GM12872 (cell line): ENCODE measurements around the gene PTGDR2.

Experiments used
- CTCF ChIP-seq: IDR thresholded peaks from 3 replicates; pipeline ENCODE4 v1.5.1; 2011; ENCODE audit warnings: low read depth, mild to moderate bottlenecking, low read length, moderate library complexity; ENCODE audit not compliant: insufficient read depth

Gene PTGDR2

DNA sequence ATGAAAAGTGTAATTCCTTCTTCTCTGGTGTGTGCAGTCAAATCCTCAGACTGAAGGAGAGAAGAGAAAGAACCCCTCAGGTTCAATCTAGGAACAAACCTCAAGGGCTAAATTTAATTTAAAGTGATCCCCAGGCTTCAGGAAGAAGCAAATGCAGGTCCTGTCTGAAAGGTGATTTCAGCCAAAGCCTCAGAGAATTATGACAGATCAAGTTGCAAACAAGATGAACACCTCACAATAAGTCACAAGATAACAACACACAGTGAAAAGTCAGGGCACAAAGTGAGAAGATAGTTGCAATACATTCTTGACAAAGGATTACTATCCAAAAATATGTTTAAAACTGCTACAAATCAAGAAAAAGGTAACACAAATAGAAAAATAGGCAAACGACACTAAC lies 23.4 kb upstream of the PTGDR2 start:
- TF ChIP-seq CTCF, result no peak

GRCh38 chr11:60878245-60879101 lies 22.7 kb upstream of the PTGDR2 start:
- TF ChIP-seq CTCF, result no peak

DNA sequence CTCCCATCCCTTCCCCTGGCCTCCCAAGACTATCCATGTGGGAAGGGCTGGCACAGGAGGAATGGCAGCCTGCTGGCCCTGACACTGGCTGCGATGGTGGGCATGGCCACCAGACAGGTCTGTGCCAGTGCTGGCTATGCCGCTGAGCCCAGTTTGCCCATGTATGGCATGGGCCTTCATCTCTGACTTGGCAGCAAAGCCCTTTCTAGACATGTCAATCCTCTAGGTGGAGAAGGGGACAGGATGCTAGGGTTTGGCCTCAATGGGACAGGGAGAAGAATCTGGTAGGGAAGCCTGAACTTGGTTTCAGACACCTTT lies 20.4 kb upstream of the PTGDR2 start:
- TF ChIP-seq CTCF, result no peak

DNA sequence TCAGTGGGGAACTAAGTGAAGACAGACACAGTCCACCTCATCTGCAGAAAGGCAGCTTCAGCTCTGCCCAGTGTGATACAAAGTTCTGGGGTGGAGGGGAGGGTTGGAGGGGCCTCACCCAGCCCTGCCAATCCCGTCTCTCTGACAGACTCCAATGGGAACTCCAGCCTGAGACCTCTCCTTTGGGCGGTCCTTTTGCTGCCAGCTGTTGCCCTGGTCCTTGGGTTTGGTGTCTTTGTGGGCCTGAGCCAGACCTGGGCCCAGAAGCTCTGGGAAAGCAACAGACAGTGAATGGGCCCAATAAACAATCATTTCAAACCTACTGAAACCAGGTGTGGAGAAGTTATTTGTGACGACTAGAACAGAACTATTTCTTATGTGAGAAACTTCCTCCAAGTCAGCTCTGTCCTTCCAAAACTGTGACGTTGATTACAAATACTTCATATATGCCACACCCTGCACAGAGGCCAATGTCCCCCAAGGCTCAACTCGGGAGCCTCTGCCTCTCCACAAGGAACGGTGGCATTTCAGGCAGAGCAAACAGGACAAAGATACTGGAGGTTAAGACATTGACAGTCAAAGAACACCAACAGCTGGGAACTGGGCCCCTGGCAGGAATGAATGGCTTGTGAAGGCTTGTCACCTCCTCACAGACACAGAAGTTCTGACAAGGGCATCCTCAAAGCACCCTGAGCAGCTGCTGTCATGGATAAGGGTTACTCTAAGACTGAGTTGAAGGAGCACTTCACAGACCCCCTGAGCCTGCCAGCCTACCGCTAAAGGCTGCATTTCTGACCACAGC lies 19.8 kb upstream of the PTGDR2 start:
- TF ChIP-seq CTCF, result no peak

DNA sequence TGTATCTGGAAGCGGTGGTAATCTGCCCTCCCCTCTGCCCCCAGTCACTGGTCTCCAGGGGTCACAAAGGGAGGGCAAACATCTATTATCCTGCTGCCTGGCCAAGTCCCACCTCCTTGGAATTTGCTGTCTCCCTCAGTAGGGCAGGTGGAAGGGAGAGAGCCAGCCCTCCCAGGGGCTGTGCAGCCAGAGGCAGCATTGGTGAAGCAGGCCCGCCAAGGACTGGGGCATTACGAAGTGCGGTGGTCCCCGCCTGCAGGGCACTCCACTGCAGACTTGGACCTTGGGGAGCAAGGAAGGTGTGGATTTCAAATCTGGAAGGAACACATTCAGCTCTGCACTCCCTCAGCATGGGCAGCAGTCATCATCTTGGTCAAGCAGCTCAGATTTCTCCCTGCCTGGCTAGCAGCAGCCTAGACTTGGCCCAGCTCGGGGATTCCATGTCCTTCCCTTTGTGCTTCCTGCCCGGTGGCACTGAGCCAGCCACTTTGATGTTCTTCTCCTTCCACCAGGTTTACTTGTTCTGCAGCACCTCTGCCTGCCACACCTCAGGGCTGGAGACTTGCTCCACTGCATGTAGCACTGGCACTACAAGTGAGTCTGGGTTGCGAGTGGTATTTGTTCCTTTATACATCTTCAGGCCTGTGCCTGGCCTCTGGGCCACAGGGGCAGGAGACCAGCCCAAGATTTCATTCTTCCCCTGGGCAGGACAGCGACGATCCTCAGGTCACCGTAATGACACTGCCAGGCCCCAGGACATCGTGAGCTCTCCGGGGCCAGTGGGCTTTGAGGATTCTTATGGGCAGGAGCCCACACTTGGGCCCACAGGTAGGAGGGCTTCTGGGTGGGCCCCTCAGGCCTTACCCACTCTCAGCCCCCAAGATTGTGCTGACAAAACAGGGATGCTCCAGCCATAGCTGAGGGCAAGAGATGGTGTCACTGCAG lies 18.9 kb upstream of the PTGDR2 start:
- TF ChIP-seq CTCF, result no peak

DNA sequence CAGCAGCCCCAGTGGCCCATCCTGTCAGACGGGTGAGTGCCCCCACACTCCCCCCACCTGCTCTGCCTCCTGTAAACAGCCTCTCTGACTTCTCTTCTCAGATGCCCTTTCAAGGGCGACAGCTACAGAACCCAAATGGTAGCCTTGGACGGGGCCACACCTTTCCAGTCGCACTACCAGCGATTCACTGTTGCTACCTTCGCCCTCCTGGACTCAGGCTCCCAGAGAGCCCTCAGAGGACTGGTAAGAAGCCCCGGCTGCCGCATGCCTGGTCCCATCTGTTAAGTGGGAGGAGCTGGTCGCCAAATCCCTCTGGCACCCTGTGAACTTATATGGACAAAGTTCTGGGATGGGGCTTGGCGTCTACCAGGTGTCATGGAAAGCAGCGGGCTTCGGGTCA lies 17.8 kb upstream of the PTGDR2 start:
- TF ChIP-seq CTCF, result no peak
